Astrocyte (in vitro differentiated cells and primary cell): ENCODE data around the gene GHRHR. TPM values are rescaled to one million over a fixed set of nuclear protein-coding genes. Genes with fewer than 3 reads are reported as not detected.

ENCODE experiments used
- DNase-seq: peaks from one replicate; pipeline ENCODE4 v3.0.0-alpha.2; 2010; ENCODE audit warnings: low read depth
- FAIRE-seq: peaks from 2 replicates; lab custom pipeline; 2011; peaks lifted over from hg19 to GRCh38; lab: Jason Lieb, UNC
- H2AFZ ChIP-seq: 2 replicates; pipeline ENCODE4 v1.6.0; 2012; ENCODE audit warnings: low read depth, low read length, inconsistent platforms
- H3K27ac ChIP-seq: 2 replicates; pipeline ENCODE4 v1.5.1; 2011; ENCODE audit warnings: low read depth, low read length, inconsistent platforms
- H3K27me3 ChIP-seq: 2 replicates; pipeline ENCODE4 v1.6.0; 2011; ENCODE audit warnings: low read length, inconsistent platforms; ENCODE audit not compliant: insufficient read depth
- H3K36me3 ChIP-seq: 2 replicates; pipeline ENCODE4 v1.5.1; 2011; ENCODE audit warnings: low read length, inconsistent platforms; ENCODE audit not compliant: insufficient read depth
- H3K4me1 ChIP-seq: 2 replicates; pipeline ENCODE4 v1.5.1; 2011; ENCODE audit warnings: low read length, inconsistent platforms; ENCODE audit not compliant: insufficient read depth
- H3K4me2 ChIP-seq: 2 replicates; pipeline ENCODE4 v1.6.0; 2012; ENCODE audit warnings: low read length, inconsistent platforms
- H3K4me3 ChIP-seq: 2 replicates; pipeline ENCODE4 v1.5.1; 2011; ENCODE audit warnings: low read depth, mild to moderate bottlenecking, low read length, inconsistent platforms; ENCODE audit not compliant: insufficient read depth
- H3K79me2 ChIP-seq: 2 replicates; pipeline ENCODE4 v1.6.0; 2012; ENCODE audit warnings: mild to moderate bottlenecking, low read length, inconsistent platforms; ENCODE audit not compliant: insufficient read depth
- H3K9ac ChIP-seq: 2 replicates; pipeline ENCODE4 v1.6.0; 2012; ENCODE audit warnings: mild to moderate bottlenecking, low read length, inconsistent platforms
- H3K9me3 ChIP-seq: 2 replicates; pipeline ENCODE4 v1.5.1; 2012; ENCODE audit warnings: low read depth, mild to moderate bottlenecking, low read length, inconsistent platforms; ENCODE audit not compliant: insufficient read depth
- H4K20me1 ChIP-seq: 2 replicates; pipeline ENCODE4 v1.6.0; 2012; ENCODE audit warnings: low read length, inconsistent platforms; ENCODE audit not compliant: insufficient read depth
- H3K27ac Mint-ChIP-seq: one replicate; pipeline ENCODE4 v1.8.0; 2021; ENCODE audit warnings: mild to moderate bottlenecking, mixed read lengths; ENCODE audit not compliant: unreplicated experiment
- H3K27me3 Mint-ChIP-seq: one replicate; pipeline ENCODE4 v1.8.0; 2021; ENCODE audit warnings: low read depth, mixed read lengths; ENCODE audit not compliant: unreplicated experiment
- H3K36me3 Mint-ChIP-seq: one replicate; pipeline ENCODE4 v1.8.0; 2021; ENCODE audit warnings: low read depth, mixed read lengths; ENCODE audit not compliant: unreplicated experiment
- H3K4me1 Mint-ChIP-seq: one replicate; pipeline ENCODE4 v1.8.0; 2021; ENCODE audit warnings: low read depth, mixed read lengths; ENCODE audit not compliant: unreplicated experiment
- H3K4me3 Mint-ChIP-seq: one replicate; pipeline ENCODE4 v1.8.0; 2021; ENCODE audit warnings: mild to moderate bottlenecking, moderate library complexity, mixed read lengths; ENCODE audit not compliant: unreplicated experiment
- H3K9me3 Mint-ChIP-seq: one replicate; pipeline ENCODE4 v1.8.0; 2021; ENCODE audit warnings: mild to moderate bottlenecking, mixed read lengths; ENCODE audit not compliant: unreplicated experiment
- EZH2 ChIP-seq: IDR thresholded peaks from 2 replicates; pipeline ENCODE4 v1.6.1; 2012; ENCODE audit warnings: mild to moderate bottlenecking, low read length, inconsistent platforms; ENCODE audit not compliant: insufficient read depth
- total RNA-seq: library from RNA; stranded (reverse); gene quantifications from 2 replicates; pipeline ENCODE4 v1.2.1, GENCODE V29; 2021
- TF ChIP-seq, protein P1 (sequence below): IDR thresholded peaks from 2 replicates; pipeline ENCODE4 v1.5.1; 2011; ENCODE audit warnings: low read depth, mild to moderate bottlenecking, inconsistent platforms, low read length, moderate library complexity; ENCODE audit not compliant: insufficient read depth

Gene GHRHR
- total RNA-seq, 1 donor from 2014 or later = not detected

DNA sequence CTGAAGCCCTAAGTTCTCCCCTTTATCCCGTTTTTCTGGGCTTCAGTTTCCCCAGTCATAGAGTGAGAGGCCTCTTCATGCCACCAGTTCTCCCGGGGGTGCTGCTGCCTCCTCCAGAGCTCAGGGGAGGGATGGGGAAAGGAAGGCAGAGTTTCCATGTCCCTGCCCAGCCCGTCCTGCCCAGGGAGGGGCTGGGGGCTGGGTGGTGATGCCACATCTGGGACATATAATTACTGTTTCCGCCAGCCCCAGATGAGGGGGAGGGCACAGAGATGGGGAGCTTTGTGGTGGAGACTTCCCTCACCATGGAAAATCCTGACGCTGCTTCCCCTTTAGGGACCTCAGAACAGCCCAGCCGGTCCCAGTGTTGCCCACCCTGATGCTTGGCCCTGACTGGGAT lies 48.0 kb upstream of the GHRHR start:
- no peaks in the 10 kb centered on the region for H3K27me3 ChIP-seq
- no peak overlapping the region for H2AFZ ChIP-seq
- no peak for DNase-seq
- H3K27ac ChIP-seq = no peak overlapping the region
- no peak for TF ChIP-seq EZH2
- TF ChIP-seq, protein P1, sequence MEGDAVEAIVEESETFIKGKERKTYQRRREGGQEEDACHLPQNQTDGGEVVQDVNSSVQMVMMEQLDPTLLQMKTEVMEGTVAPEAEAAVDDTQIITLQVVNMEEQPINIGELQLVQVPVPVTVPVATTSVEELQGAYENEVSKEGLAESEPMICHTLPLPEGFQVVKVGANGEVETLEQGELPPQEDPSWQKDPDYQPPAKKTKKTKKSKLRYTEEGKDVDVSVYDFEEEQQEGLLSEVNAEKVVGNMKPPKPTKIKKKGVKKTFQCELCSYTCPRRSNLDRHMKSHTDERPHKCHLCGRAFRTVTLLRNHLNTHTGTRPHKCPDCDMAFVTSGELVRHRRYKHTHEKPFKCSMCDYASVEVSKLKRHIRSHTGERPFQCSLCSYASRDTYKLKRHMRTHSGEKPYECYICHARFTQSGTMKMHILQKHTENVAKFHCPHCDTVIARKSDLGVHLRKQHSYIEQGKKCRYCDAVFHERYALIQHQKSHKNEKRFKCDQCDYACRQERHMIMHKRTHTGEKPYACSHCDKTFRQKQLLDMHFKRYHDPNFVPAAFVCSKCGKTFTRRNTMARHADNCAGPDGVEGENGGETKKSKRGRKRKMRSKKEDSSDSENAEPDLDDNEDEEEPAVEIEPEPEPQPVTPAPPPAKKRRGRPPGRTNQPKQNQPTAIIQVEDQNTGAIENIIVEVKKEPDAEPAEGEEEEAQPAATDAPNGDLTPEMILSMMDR = no peak
- no peaks in the 10 kb centered on the region for H3K9me3 ChIP-seq
- peaks cover 2% of the 10 kb centered on the region for H3K9me3 Mint-ChIP-seq
- H3K4me1 ChIP-seq = peaks cover 20% of the 10 kb centered on the region
- H4K20me1 ChIP-seq = no peaks in the 10 kb centered on the region
- H3K4me3 ChIP-seq = no peak overlapping the region
- H3K4me1 Mint-ChIP-seq = peaks cover 20% of the 10 kb centered on the region
- peaks cover 25% of the 10 kb centered on the region for H3K27me3 Mint-ChIP-seq
- no peak for FAIRE-seq
- H3K9ac ChIP-seq = no peak overlapping the region
- no peak overlapping the region for H3K27ac Mint-ChIP-seq
- no peak overlapping the region for H3K4me3 Mint-ChIP-seq
- no peaks in the 10 kb centered on the region for H3K36me3 ChIP-seq
- no peak overlapping the region for H3K4me2 ChIP-seq
- no peaks in the 10 kb centered on the region for H3K36me3 Mint-ChIP-seq
- no peaks in the 10 kb centered on the region for H3K79me2 ChIP-seq

- H3K27me3 ChIP-seq = no peaks in the 10 kb centered on the region
- H3K4me1 ChIP-seq = peaks cover 25% of the 10 kb centered on the region
- no peaks in the 10 kb centered on the region for H3K36me3 ChIP-seq
- H3K4me1 Mint-ChIP-seq = peaks cover 25% of the 10 kb centered on the region
- H3K9ac ChIP-seq = no peak overlapping the region
- no peaks in the 10 kb centered on the region for H3K36me3 Mint-ChIP-seq
- peaks cover 2% of the 10 kb centered on the region for H3K9me3 Mint-ChIP-seq
- no peak for DNase-seq
- no peaks in the 10 kb centered on the region for H4K20me1 ChIP-seq
- no peak for FAIRE-seq
- H2AFZ ChIP-seq = no peak overlapping the region
- H3K4me3 Mint-ChIP-seq = no peak overlapping the region
- no peak overlapping the region for H3K4me2 ChIP-seq
- H3K9me3 ChIP-seq = no peaks in the 10 kb centered on the region
- no peak for TF ChIP-seq EZH2
- TF ChIP-seq, protein P1 = no peak
- H3K27ac Mint-ChIP-seq = no peak overlapping the region
- H3K4me3 ChIP-seq = no peak overlapping the region
- no peak overlapping the region for H3K27ac ChIP-seq
- no peaks in the 10 kb centered on the region for H3K79me2 ChIP-seq
- H3K27me3 Mint-ChIP-seq = peaks cover 23% of the 10 kb centered on the region
Observed at GRCh38 chr7:30916255-30916654, 47.5 kb upstream of the GHRHR start.

GRCh38 chr7:30916767-30917166 lies 47.0 kb upstream of the GHRHR start:
- Mint-ChIP-seq H3K36me3 (no peaks in the 10 kb centered on the region), H3K27me3 (peaks cover 23% of the 10 kb centered on the region), H3K27ac (no peak overlapping the region), H3K4me1 (peaks cover 28% of the 10 kb centered on the region), H3K4me3 (no peak overlapping the region), H3K9me3 (peaks cover 2% of the 10 kb centered on the region)
- H3K36me3 ChIP-seq = no peaks in the 10 kb centered on the region
- H3K9me3 ChIP-seq = no peaks in the 10 kb centered on the region
- no peak overlapping the region for H3K27ac ChIP-seq
- peaks cover 30% of the 10 kb centered on the region for H3K4me1 ChIP-seq
- DNase-seq (no peak), FAIRE-seq (no peak)
- no peak overlapping the region for H3K9ac ChIP-seq
- H4K20me1 ChIP-seq = no peaks in the 10 kb centered on the region
- no peaks in the 10 kb centered on the region for H3K79me2 ChIP-seq
- H3K4me3 ChIP-seq = no peak overlapping the region
- TF ChIP-seq EZH2 = no peak
- TF ChIP-seq, protein P1 = no peak
- no peak overlapping the region for H2AFZ ChIP-seq
- H3K27me3 ChIP-seq = no peaks in the 10 kb centered on the region
- no peak overlapping the region for H3K4me2 ChIP-seq
